IMR-90 (cell line): Measurements from ENCODE around the gene LYPD3. TPM values are rescaled to one million over a fixed set of nuclear protein-coding genes. Genes with fewer than 3 reads are reported as not detected.

Experiments used
- ATAC-seq: fragments of 200-7000 bp; cut with Tn5 transposase; 2 replicates; pipeline ENCODE4 v1.9.1; 2020; ENCODE audit warnings: low read depth, mild to moderate bottlenecking, moderate library complexity
- BruUV-seq: library from RNA; stranded (reverse); fragments of 400-500 nt; replicated peaks from 2 replicates; lab custom pipeline; 2021; lab: Mats Ljungman, UMichigan
- CTCF ChIA-PET: fragments of 300-600 bp; formaldehyde crosslinking; extraction: SDS; loops from one replicate; lab custom pipeline; 2021; ENCODE audit warnings: antibody characterized with exemption; lab: Yijun Ruan, JAX
- POLR2A ChIA-PET: fragments of 300-600 bp; sonication (Branson Sonifier 250); formaldehyde crosslinking; loops from one replicate; lab custom pipeline; 2022; ENCODE audit warnings: antibody characterized with exemption; ENCODE audit not compliant: unreplicated experiment; lab: Charles Lee
- DNase-seq: peaks from one replicate; pipeline ENCODE4 v3.0.0; 2013
- H2AFZ ChIP-seq: replicated peaks from 2 replicates; pipeline ENCODE3; 2013; ENCODE audit warnings: low read length, mild to moderate bottlenecking; ENCODE audit not compliant: poor library complexity
- H2AK5ac ChIP-seq: 2 replicates; pipeline ENCODE4 v1.6.1; 2013; ENCODE audit warnings: low read depth, low read length, inconsistent platforms
- H2AK9ac ChIP-seq: replicated peaks from 2 replicates; pipeline ENCODE3; 2013; ENCODE audit warnings: mild to moderate bottlenecking, low read depth, low read length, moderate library complexity; ENCODE audit not compliant: poor library complexity
- H2BK120ac ChIP-seq: 2 replicates; pipeline ENCODE4 v1.6.1; 2013; ENCODE audit warnings: low read depth, low read length, inconsistent platforms
- H2BK15ac ChIP-seq: 3 replicates; pipeline ENCODE4 v1.6.1; 2013; ENCODE audit warnings: low read depth, low read length, inconsistent platforms
- H2BK20ac ChIP-seq: 2 replicates; pipeline ENCODE4 v1.6.1; 2013; ENCODE audit warnings: low read depth, mild to moderate bottlenecking, inconsistent platforms, low read length, moderate library complexity
- H2BK5ac ChIP-seq: 2 replicates; pipeline ENCODE4 v1.6.1; 2013; ENCODE audit warnings: mild to moderate bottlenecking, low read depth, low read length, inconsistent platforms; ENCODE audit not compliant: poor library complexity, severe bottlenecking
- H3K14ac ChIP-seq: replicated peaks from 2 replicates; pipeline ENCODE4 v1.6.1; 2013; ENCODE audit warnings: low read depth, low read length, inconsistent platforms
- H3K18ac ChIP-seq: 2 replicates; pipeline ENCODE4 v1.6.1; 2013; ENCODE audit warnings: low read depth, low read length, control low read depth
- H3K23ac ChIP-seq: 2 replicates; pipeline ENCODE4 v1.6.1; 2013; ENCODE audit warnings: low read depth, low read length, inconsistent platforms
- H3K27ac ChIP-seq: 2 replicates; pipeline ENCODE4 v1.5.1; 2013; ENCODE audit warnings: mild to moderate bottlenecking, control low read depth, low read length; ENCODE audit not compliant: insufficient read depth
- H3K27me3 ChIP-seq: 2 replicates; pipeline ENCODE4 v1.6.1; 2013; ENCODE audit warnings: low read length; ENCODE audit not compliant: control insufficient read depth, insufficient read depth
- H3K36me3 ChIP-seq: 2 replicates; pipeline ENCODE4 v1.6.1; 2013; ENCODE audit warnings: low read length, mixed read lengths; ENCODE audit not compliant: control insufficient read depth, insufficient read depth
- H3K4ac ChIP-seq: 2 replicates; pipeline ENCODE4 v1.6.1; 2013; ENCODE audit warnings: low read depth, low read length, inconsistent platforms
- H3K4me1 ChIP-seq: 2 replicates; pipeline ENCODE4 v1.6.1; 2013; ENCODE audit warnings: low read length, mixed read lengths; ENCODE audit not compliant: control insufficient read depth, insufficient read depth
- H3K4me2 ChIP-seq: 2 replicates; pipeline ENCODE4 v1.6.1; 2013; ENCODE audit warnings: low read depth, mild to moderate bottlenecking, control low read depth, low read length, moderate library complexity
- H3K4me3 ChIP-seq: 2 replicates; pipeline ENCODE4 v1.5.1; 2013; ENCODE audit warnings: low read depth, mild to moderate bottlenecking, control low read depth, low read length, moderate library complexity; ENCODE audit not compliant: insufficient read depth
- H3K56ac ChIP-seq: 2 replicates; pipeline ENCODE4 v1.6.1; 2013; ENCODE audit warnings: low read length, inconsistent platforms; ENCODE audit not compliant: insufficient read depth; ENCODE audit errors: extremely low read depth
- H3K79me1 ChIP-seq, 2 experiments: 2 replicates each; pipeline ENCODE4 v1.6.1; 2013; ENCODE audit warnings: low read length in 2 of 2, inconsistent platforms in 1 of 2, low read depth in 1 of 2
- H3K9ac ChIP-seq: 2 replicates; pipeline ENCODE4 v1.6.1; 2013; ENCODE audit warnings: low read depth, low read length, control low read depth
- H3K9me1 ChIP-seq: 2 replicates; pipeline ENCODE4 v1.6.1; 2013; ENCODE audit warnings: low read length, inconsistent platforms; ENCODE audit not compliant: insufficient read depth
- H3K9me3 ChIP-seq: 2 replicates; pipeline ENCODE4 v1.6.1; 2013; ENCODE audit warnings: low read length; ENCODE audit not compliant: control insufficient read depth, insufficient read depth
- H4K20me1 ChIP-seq: 2 replicates; pipeline ENCODE4 v1.6.1; 2013; ENCODE audit warnings: low read length, inconsistent platforms; ENCODE audit not compliant: insufficient read depth
- H4K5ac ChIP-seq: 2 replicates; pipeline ENCODE4 v1.6.1; 2013; ENCODE audit warnings: mild to moderate bottlenecking, low read depth, low read length, control low read depth
- H4K8ac ChIP-seq, 2 experiments: 2 replicates each; pipeline ENCODE4 v1.6.1; 2013; ENCODE audit warnings: low read depth in 2 of 2, low read length in 2 of 2, control low read depth in 1 of 2, inconsistent platforms in 1 of 2
- H4K91ac ChIP-seq: 2 replicates; pipeline ENCODE4 v1.6.1; 2013; ENCODE audit warnings: low read depth, low read length, inconsistent platforms; ENCODE audit not compliant: insufficient read depth
- BHLHE40 ChIP-seq: fragments of 150-350 bp; IDR thresholded peaks from 2 replicates; pipeline ENCODE4 v1.6.1; 2016; ENCODE audit warnings: mild to moderate bottlenecking, low read depth, low read length
- FOS ChIP-seq: fragments of 150-350 bp; IDR thresholded peaks from 2 replicates; pipeline ENCODE4 v1.6.1; 2016; ENCODE audit warnings: low read depth, low read length
- MAFK ChIP-seq: IDR thresholded peaks from 2 replicates; pipeline ENCODE4 v1.6.1; 2012; ENCODE audit warnings: low read depth, low read length, improper control_type of control experiment
- MXI1 ChIP-seq: IDR thresholded peaks from 2 replicates; pipeline ENCODE4 v1.6.1; 2012; ENCODE audit warnings: low read depth, mild to moderate bottlenecking, low read length, moderate library complexity, borderline replicate concordance
- NFE2L2 ChIP-seq: fragments of 150-350 bp; IDR thresholded peaks from 2 replicates; pipeline ENCODE4 v1.6.1; 2016; ENCODE audit warnings: low read depth, mild to moderate bottlenecking, low read length
- POLR2A ChIP-seq: IDR thresholded peaks from 2 replicates; pipeline ENCODE4 v1.6.1; 2012; ENCODE audit warnings: mild to moderate bottlenecking, low read depth, low read length
- SMC3 ChIP-seq: fragments of 150-350 bp; IDR thresholded peaks from 2 replicates; pipeline ENCODE4 v1.6.1; 2016; ENCODE audit warnings: low read depth, mild to moderate bottlenecking, antibody characterized with exemption, low read length, moderate library complexity
- WGBS, 2 experiments: methylation state at CpG; one replicate each; pipeline versions ENCODE4 v1.1.5 to v1.1.7; 2013; ENCODE audit warnings: missing lambda C conversion rate in 2 of 2; ENCODE audit not compliant: insufficient read length in 1 of 2; ENCODE audit errors: extremely low coverage in 2 of 2; 5-methylcytosine and 5-hydroxymethylcytosine counted together
- dilution Hi-C: fragments of 300-500 bp; cut with HindIII; formaldehyde crosslinking; loops from one replicate; pipeline ENCODE4 v1.14.3; 2018; ENCODE audit warnings: low sequenced_read_pairs; ENCODE audit not compliant: unreplicated experiment
- in situ Hi-C: fragments of 300-500 bp; cut with MboI; formaldehyde crosslinking; loops from 3 replicates; pipeline ENCODE4 v1.14.3; 2019; ENCODE audit warnings: low sequenced_read_pairs, inconsistent platforms, mixed read lengths
- intact Hi-C: fragments of 100-400 bp; cut with micrococcal nuclease; formaldehyde crosslinking; loops from 2 replicates; pipeline ENCODE4 v1.10.0; 2022
- polyA plus RNA-seq, 3 experiments: library from polyadenylated mRNA; depleted of rRNA; stranded (reverse); fragments of >200 nt; gene quantifications; 2 replicates each; pipeline ENCODE4 v1.2.3, GENCODE V29; 2012; ENCODE audit warnings: low replicate concordance in 1 of 3
- total RNA-seq: library from RNA; depleted of rRNA; stranded (reverse); fragments of >200 nt; gene quantifications from 2 replicates; pipeline ENCODE4 v1.2.3, GENCODE V29; 2012
- TF ChIP-seq, protein P1 (sequence below): fragments of 150-350 bp; IDR thresholded peaks from 2 replicates; pipeline ENCODE4 v1.6.1; 2016; ENCODE audit warnings: low read depth, mild to moderate bottlenecking, low read length, moderate library complexity, borderline replicate concordance

LYPD3 gene
- total and polyA plus RNA-seq, 2 of the 4 experiments (the other 2 are of a cell fraction), result 0.18 to 1.1 TPM

DNA sequence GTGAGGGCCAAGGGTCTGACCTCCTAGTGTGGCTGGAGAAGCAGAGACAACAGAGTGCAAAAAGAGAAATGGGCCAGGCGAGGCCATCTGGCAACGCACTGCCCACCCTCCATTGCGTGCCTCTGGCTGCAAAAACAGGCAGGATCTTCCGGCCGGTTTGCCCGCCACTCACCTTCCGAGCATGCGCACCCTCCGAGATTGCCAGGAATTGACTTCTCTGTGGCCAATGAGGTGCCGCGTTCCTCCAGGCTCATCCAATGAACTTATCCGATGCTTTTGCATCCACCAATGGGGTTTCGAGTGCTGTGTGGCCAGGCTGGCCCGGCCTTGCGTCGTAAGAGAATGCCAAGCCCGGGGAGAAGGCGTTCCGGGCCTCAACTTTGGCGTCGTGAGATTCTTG is 50.9 kb downstream of the LYPD3 start, which contains the start of gene TEX101:
TEX101 (plus strand) TSS at position 337 of the 400 bp plus-strand sequence. CDS start 1,030 bp downstream, outside the sequence.
- POLR2A ChIA-PET, result no interaction called here
- ATAC-seq, result no peak
- WGBS, 2 experiments, result 84% methylated on average over 21 of the region's 21 CpGs; no CpG with 5 or more reads in 1 of the 2 experiments

More for the DNA sequence above, 50.9 kb downstream of the LYPD3 start, which contains the start of gene TEX101:
- in situ Hi-C loops (no loop called here), intact Hi-C loops (no loop called here), dilution Hi-C loops (no loop called here)
- H3K9me1 ChIP-seq, result no peaks in the 10 kb centered on the region
- H2BK15ac ChIP-seq, result no peak within 1 kb of the TSS
- DNase-seq, result no peak
- no peaks in the 10 kb centered on the region for H4K20me1 ChIP-seq
- H2AK9ac ChIP-seq, result no peak within 1 kb of the TSS
- no peak for TF ChIP-seq MXI1
- no peak for TF ChIP-seq SMC3
- TF ChIP-seq FOS, result no peak
- TF ChIP-seq MAFK, result no peak
- no peak for TF ChIP-seq POLR2A
- TF ChIP-seq NFE2L2, result no peak
- TF ChIP-seq, protein P1, sequence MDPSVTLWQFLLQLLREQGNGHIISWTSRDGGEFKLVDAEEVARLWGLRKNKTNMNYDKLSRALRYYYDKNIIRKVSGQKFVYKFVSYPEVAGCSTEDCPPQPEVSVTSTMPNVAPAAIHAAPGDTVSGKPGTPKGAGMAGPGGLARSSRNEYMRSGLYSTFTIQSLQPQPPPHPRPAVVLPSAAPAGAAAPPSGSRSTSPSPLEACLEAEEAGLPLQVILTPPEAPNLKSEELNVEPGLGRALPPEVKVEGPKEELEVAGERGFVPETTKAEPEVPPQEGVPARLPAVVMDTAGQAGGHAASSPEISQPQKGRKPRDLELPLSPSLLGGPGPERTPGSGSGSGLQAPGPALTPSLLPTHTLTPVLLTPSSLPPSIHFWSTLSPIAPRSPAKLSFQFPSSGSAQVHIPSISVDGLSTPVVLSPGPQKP, result no peak
- TF ChIP-seq BHLHE40, result no peak
- H3K4me2 ChIP-seq, result no peak within 1 kb of the TSS
- H3K56ac ChIP-seq, result no peak within 1 kb of the TSS
- no peak within 1 kb of the TSS for H3K27ac ChIP-seq
- H4K5ac ChIP-seq, result no peak within 1 kb of the TSS
- H2BK20ac ChIP-seq, result no peak within 1 kb of the TSS
- no peak within 1 kb of the TSS for H3K23ac ChIP-seq
- no peak within 1 kb of the TSS for H3K9ac ChIP-seq
- CTCF ChIA-PET, result no interaction called here
- no peak within 1 kb of the TSS for H2BK5ac ChIP-seq
- no peaks in the 10 kb centered on the region for H3K4me1 ChIP-seq
- no peak within 1 kb of the TSS for H3K14ac ChIP-seq
- no peak within 1 kb of the TSS for H3K4me3 ChIP-seq
- no peak within 1 kb of the TSS for H4K91ac ChIP-seq
- no TSS peak for BruUV-seq
- no peak within 1 kb of the TSS for H4K8ac ChIP-seq
- H3K27me3 ChIP-seq, result peaks cover 31% of the 10 kb centered on the region
- no peaks in the 10 kb centered on the region for H3K36me3 ChIP-seq
- no peak within 1 kb of the TSS for H2BK120ac ChIP-seq
- H2AFZ ChIP-seq, result no peak within 1 kb of the TSS
- peaks cover 7% of the 10 kb centered on the region for H3K9me3 ChIP-seq
- no peaks in the 10 kb centered on the region for H3K79me1 ChIP-seq
- no peak within 1 kb of the TSS for H2AK5ac ChIP-seq
- H3K4ac ChIP-seq, result no peak within 1 kb of the TSS
- H3K18ac ChIP-seq, result no peak within 1 kb of the TSS
